ENCODE measurements around the gene DTHD1.

DNA sequence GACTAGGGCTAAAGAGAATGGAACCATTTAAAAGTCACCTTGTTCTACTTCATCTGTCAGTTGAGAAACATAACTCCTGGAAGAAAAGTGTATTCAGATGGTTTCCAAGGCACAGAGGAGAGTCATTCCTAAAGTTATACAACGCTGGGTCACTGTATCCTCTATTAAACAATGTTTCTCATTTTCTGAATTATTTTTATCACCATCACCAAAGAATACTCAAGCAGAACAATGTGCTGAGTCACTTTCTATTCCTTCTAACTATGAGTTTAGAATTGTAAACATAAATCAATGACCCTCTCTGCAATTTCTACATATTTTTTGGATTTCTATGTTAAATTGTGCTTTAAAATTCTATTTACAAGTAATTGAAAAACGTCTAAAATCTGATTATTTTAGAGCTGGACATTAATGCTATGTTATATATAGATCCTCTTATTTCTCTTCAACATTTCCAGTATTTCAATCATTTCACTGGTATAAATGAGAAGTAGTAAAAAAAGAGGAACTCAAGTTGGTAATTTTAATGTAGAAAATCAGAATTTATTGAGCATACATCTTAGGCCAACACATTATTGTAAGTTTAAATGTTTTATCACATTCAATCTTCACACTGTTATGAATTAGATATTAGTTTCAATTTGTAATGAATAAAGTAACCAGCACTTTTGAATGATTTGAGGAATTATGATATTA is 7.5 kb downstream of the DTHD1 start:
- TF ChIP-seq, protein P1, sequence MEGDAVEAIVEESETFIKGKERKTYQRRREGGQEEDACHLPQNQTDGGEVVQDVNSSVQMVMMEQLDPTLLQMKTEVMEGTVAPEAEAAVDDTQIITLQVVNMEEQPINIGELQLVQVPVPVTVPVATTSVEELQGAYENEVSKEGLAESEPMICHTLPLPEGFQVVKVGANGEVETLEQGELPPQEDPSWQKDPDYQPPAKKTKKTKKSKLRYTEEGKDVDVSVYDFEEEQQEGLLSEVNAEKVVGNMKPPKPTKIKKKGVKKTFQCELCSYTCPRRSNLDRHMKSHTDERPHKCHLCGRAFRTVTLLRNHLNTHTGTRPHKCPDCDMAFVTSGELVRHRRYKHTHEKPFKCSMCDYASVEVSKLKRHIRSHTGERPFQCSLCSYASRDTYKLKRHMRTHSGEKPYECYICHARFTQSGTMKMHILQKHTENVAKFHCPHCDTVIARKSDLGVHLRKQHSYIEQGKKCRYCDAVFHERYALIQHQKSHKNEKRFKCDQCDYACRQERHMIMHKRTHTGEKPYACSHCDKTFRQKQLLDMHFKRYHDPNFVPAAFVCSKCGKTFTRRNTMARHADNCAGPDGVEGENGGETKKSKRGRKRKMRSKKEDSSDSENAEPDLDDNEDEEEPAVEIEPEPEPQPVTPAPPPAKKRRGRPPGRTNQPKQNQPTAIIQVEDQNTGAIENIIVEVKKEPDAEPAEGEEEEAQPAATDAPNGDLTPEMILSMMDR (IDR thresholded peaks at IDR 0.05 in 8 of 11, conservative IDR thresholded peaks at IDR 0.05 in 3 of 11): no peak
- TF ChIP-seq POLR2A (IDR thresholded peaks at IDR 0.05): no peak
